HepG2 (cell line): ENCODE measurements around the gene GRAMD2A. TPM values are rescaled to one million over a fixed set of nuclear protein-coding genes. Genes with fewer than 3 reads are reported as not detected.

Experiments used
- AGO2 ChIP-seq: fragments of 200-400 bp; formaldehyde crosslinking; optimal IDR thresholded peaks from 2 replicates; pipeline ENCODE3; 2017; ENCODE audit warnings: mild to moderate bottlenecking, low read depth, low read length, moderate library complexity
- DBP ChIP-seq: sonication (generic); formaldehyde crosslinking; IDR thresholded peaks from 2 replicates; pipeline ENCODE4 v1.4.0; 2020; ENCODE audit warnings: missing genetic modification reagents; ENCODE audit errors: not compliant biosample characterization
- HDAC6 ChIP-seq: fragments of 200-600 bp; sonication (generic); IDR thresholded peaks from 2 replicates; pipeline ENCODE4 v1.7.0; 2017; ENCODE audit warnings: mild to moderate bottlenecking, antibody characterized with exemption, low read length, low read depth
- HMGXB4 ChIP-seq, 2 experiments: sonication (generic) in 1 of 2; formaldehyde crosslinking in 1 of 2; IDR thresholded peaks; 2 replicates each; pipeline versions ENCODE4 v1.4.0 to v1.6.1; 2018 to 2020; ENCODE audit warnings: missing genetic modification reagents in 2 of 2, borderline replicate concordance in 1 of 2, low read depth in 1 of 2, mild to moderate bottlenecking in 1 of 2, missing biosample characterization in 1 of 2
- HOXA9 ChIP-seq: sonication (generic); formaldehyde crosslinking; IDR thresholded peaks from 2 replicates; pipeline ENCODE4 v1.8.1; 2022; ENCODE audit warnings: missing genetic modification reagents, mild to moderate bottlenecking, moderate library complexity, borderline replicate concordance
- KLF12 ChIP-seq: sonication (generic); formaldehyde crosslinking; IDR thresholded peaks from 2 replicates; pipeline ENCODE4 v1.4.0; 2020; ENCODE audit warnings: missing genetic modification reagents, borderline replicate concordance
- MXD1 ChIP-seq: sonication (generic); formaldehyde crosslinking; IDR thresholded peaks from 2 replicates; pipeline ENCODE4 v1.4.0; 2020; ENCODE audit warnings: mild to moderate bottlenecking, missing genetic modification reagents
- PHF8 ChIP-seq: sonication (generic); formaldehyde crosslinking; IDR thresholded peaks from 2 replicates; pipeline ENCODE4 v1.5.0; 2020; ENCODE audit warnings: missing genetic modification reagents
- SRSF9 ChIP-seq: fragments of 200-400 bp; formaldehyde crosslinking; IDR thresholded peaks from 2 replicates; pipeline ENCODE4 v1.6.1; 2018; ENCODE audit warnings: borderline replicate concordance, mild to moderate bottlenecking, low read depth, low read length; ENCODE audit not compliant: insufficient read depth, poor library complexity, severe bottlenecking
- TEF ChIP-seq: sonication (generic); formaldehyde crosslinking; IDR thresholded peaks from 2 replicates; pipeline ENCODE4 v1.5.0; 2020; ENCODE audit warnings: missing genetic modification reagents
- ZNF280D ChIP-seq: sonication (generic); formaldehyde crosslinking; IDR thresholded peaks from 2 replicates; pipeline ENCODE4 v1.5.1; 2020; ENCODE audit warnings: mild to moderate bottlenecking, missing genetic modification reagents
- ZNF333 ChIP-seq: sonication (generic); formaldehyde crosslinking; IDR thresholded peaks from 2 replicates; pipeline ENCODE4 v1.4.0; 2020; ENCODE audit warnings: mild to moderate bottlenecking, missing genetic modification reagents, borderline replicate concordance
- ZNF414 ChIP-seq: sonication (generic); formaldehyde crosslinking; IDR thresholded peaks from 2 replicates; pipeline ENCODE4 v1.5.0; 2020; ENCODE audit warnings: missing genetic modification reagents
- ZNF510 ChIP-seq: sonication (generic); formaldehyde crosslinking; IDR thresholded peaks from 2 replicates; pipeline ENCODE4 v1.4.0; 2020; ENCODE audit warnings: low read depth, mild to moderate bottlenecking, missing genetic modification reagents
- ZNF691 ChIP-seq: sonication (generic); formaldehyde crosslinking; IDR thresholded peaks from 2 replicates; pipeline ENCODE4 v1.4.0; 2020; ENCODE audit warnings: missing genetic modification reagents, low read depth, mild to moderate bottlenecking, borderline replicate concordance
- ZSCAN21 ChIP-seq: sonication (generic); formaldehyde crosslinking; IDR thresholded peaks from 2 replicates; pipeline ENCODE4 v1.8.0; 2022; ENCODE audit warnings: mild to moderate bottlenecking, missing genetic modification reagents, moderate library complexity, borderline replicate concordance
- polyA plus RNA-seq, 8 experiments: library from polyadenylated mRNA; depleted of rRNA in 3 of 8; stranded (reverse) in 7 of 8; unstranded in 1 of 8; fragments of >200 nt; fragmentation: Illumina TruSeq in 4 of 8; extraction: Trizol in 4 of 8; gene quantifications; 2 replicates each; pipeline versions ENCODE4 v1.2.1 to v1.2.3, GENCODE V29; 2011 to 2016; ENCODE audit warnings: low read depth in 4 of 8, missing spikeins in 1 of 8, mixed read lengths in 1 of 8; ENCODE audit not compliant: insufficient read depth in 1 of 8
- total RNA-seq, 5 experiments: library from RNA; depleted of rRNA; stranded (reverse); fragments of >200 nt; fragmentation: Illumina TruSeq; extraction: Trizol; gene quantifications; 2 replicates each; pipeline ENCODE4 v1.2.3, GENCODE V29; 2016; ENCODE audit warnings: low read depth in 1 of 5

GRAMD2A gene
- total and polyA plus RNA-seq, 2 of the 13 experiments (the other 11 are each of a cell fraction or from before 2014, with no cell fraction given): 0.04 TPM; not detected in 1

- TF ChIP-seq ZNF280D (CRISPR knock-in tag) (no peak), ZSCAN21 (CRISPR knock-in tag) (no peak), HDAC6 (no peak), MXD1 (CRISPR knock-in tag) (0 out of 2 replicates have a peak, but pooled peaks have one; percentile 17), ZNF691 (CRISPR knock-in tag) (peak; percentile 16; the same call in 1 of the 2 replicates), HOXA9 (0 out of 2 replicates have a peak, but pooled peaks have one; percentile 7), HMGXB4 (CRISPR knock-in tag; IDR thresholded peaks at IDR 0.05; ENCODE audit: borderline replicate concordance in 1 of 2, low read depth in 1 of 2) (0 out of 4 replicates have a peak, but pooled peaks of 1 of the 2 experiments have one; percentile 40), PHF8 (CRISPR knock-in tag) (peak; percentile 39; the same call in 1 of the 2 replicates), ZNF414 (CRISPR knock-in tag) (0 out of 2 replicates have a peak, but pooled peaks have one; percentile 12), ZNF510 (CRISPR knock-in tag) (0 out of 2 replicates have a peak, but pooled peaks have one; percentile 6), TEF (CRISPR knock-in tag) (peak; percentile 46; the same call in 1 of the 2 replicates), AGO2 (peak; percentile 87), DBP (peak; percentile 54), KLF12 (CRISPR knock-in tag) (peak; percentile 55; the same call in 1 of the 2 replicates), ZNF333 (CRISPR knock-in tag) (0 out of 2 replicates have a peak, but pooled peaks have one; percentile 31), SRSF9 (no peak)
Observed at GRCh38 chr15:72229947-72230196, 32.3 kb upstream of the GRAMD2A start (continued).
